ENCODE measurements around the gene POLR2L. TPM values are rescaled to one million over a fixed set of nuclear protein-coding genes. Genes with fewer than 3 reads are reported as not detected.

POLR2L gene
- total and polyA plus RNA-seq, 2 donors (not counting 1 experiment from before 2014, with no cell fraction given), result 44.4 to 80.8 TPM

DNA sequence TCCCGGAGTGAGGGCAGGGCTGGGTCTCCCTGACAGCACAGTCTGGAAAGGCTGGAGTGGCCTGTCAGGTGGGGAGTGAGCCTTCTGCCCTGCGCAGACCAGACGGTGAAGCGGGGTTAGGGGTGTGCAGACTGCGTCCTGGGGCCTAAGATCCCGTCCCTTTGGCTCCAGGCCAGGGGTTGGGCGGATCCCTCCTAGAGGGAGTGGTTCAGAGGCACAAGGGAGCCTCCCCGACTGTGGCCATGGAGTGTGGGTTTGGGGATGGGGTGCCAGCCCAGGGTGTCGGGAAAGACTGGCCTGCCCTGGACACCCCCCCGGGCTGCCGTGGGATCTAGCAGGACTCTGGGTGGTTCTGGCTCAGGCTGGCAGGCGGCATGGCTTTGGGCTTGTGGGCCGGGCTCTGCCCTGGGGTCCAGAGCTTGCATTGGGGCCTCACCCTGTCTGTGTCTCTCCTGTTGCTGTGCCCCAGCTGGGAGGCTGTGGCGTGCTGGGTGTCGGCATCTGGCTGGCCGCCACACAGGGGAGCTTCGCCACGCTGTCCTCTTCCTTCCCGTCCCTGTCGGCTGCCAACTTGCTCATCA lies 19.8 kb upstream of the POLR2L start:
- intact Hi-C loops (cut with micrococcal nuclease), result no loop called here
- no peak overlapping the region for H2AFZ ChIP-seq (ENCODE audit: insufficient read depth, low read depth, low read length, poor library complexity, severe bottlenecking)
- CTCF ChIA-PET, result no interaction called here
- H3K27me3 Mint-ChIP-seq, result no peaks in the 10 kb centered on the region
- H3K9ac ChIP-seq (ENCODE audit: low read length), result no peak overlapping the region
- ATAC-seq (ENCODE audit: low read depth), result no peak
- no peaks in the 10 kb centered on the region for H3K9me3 Mint-ChIP-seq (ENCODE audit: insufficient read depth)
- no peaks in the 10 kb centered on the region for H3K36me3 ChIP-seq (replicated peaks in 1 of 2; ENCODE audit: control extremely low read depth in 1 of 2, control insufficient read depth in 1 of 2, extremely low read depth in 1 of 2, insufficient read depth in 2 of 2, low read length in 1 of 2)
- no peaks in the 10 kb centered on the region for H3K4me1 ChIP-seq (ENCODE audit: control insufficient read depth in 2 of 2, insufficient read depth in 2 of 2, low read length in 2 of 2)
- DNase-seq, result no peak
- H3K27ac ChIP-seq (ENCODE audit: low read length in 2 of 2), result no peak overlapping the region
- no peak overlapping the region for H3K27ac Mint-ChIP-seq
- no peaks in the 10 kb centered on the region for H3K4me1 Mint-ChIP-seq
- no peaks in the 10 kb centered on the region for H4K20me1 ChIP-seq (ENCODE audit: control insufficient read depth, insufficient read depth, low read length, poor library complexity, severe bottlenecking)
- H3K27me3 ChIP-seq (replicated peaks in 1 of 4; ENCODE audit: control extremely low read depth in 1 of 4, control insufficient read depth in 3 of 4, insufficient read depth in 4 of 4, low read length in 3 of 4), result no peaks in the 10 kb centered on the region
- H3K79me2 ChIP-seq (ENCODE audit: control insufficient read depth, insufficient read depth, low read length), result no peaks in the 10 kb centered on the region
- POLR2A ChIA-PET, result no interaction called here
- H3K4me3 ChIP-seq (ENCODE audit: control extremely low read depth in 1 of 5, extremely low read depth in 1 of 5, insufficient read depth in 1 of 5, low read depth in 2 of 5, low read length in 4 of 5), result no peak overlapping the region
- TF ChIP-seq EZH2 (IDR thresholded peaks at IDR 0.05; ENCODE audit: borderline replicate concordance, insufficient read depth, low read depth, low read length, poor library complexity, severe bottlenecking), result no peak
- TF ChIP-seq CTCF (IDR thresholded peaks at IDR 0.05), result no peak
- 87% methylated on average over 20 of the region's 20 CpGs for WGBS (ENCODE audit: insufficient coverage)
- H3K4me2 ChIP-seq (replicated peaks; ENCODE audit: low read depth, low read length, poor library complexity, severe bottlenecking), result no peak overlapping the region
- no peak overlapping the region for H3K4me3 Mint-ChIP-seq
- no peaks in the 10 kb centered on the region for H3K9me3 ChIP-seq (ENCODE audit: control extremely low read depth in 1 of 3, control insufficient read depth in 2 of 3, insufficient read depth in 1 of 3, low read length in 2 of 3)

GRCh38 chr11:861105-861479 lies 18.8 kb upstream of the POLR2L start:
- no peaks in the 10 kb centered on the region for H3K27me3 Mint-ChIP-seq
- Histone ChIP-seq H3K4me1 (ENCODE audit: control insufficient read depth in 2 of 2, insufficient read depth in 2 of 2, low read length in 2 of 2) (no peaks in the 10 kb centered on the region), H3K36me3 (replicated peaks in 1 of 2; ENCODE audit: control extremely low read depth in 1 of 2, control insufficient read depth in 1 of 2, extremely low read depth in 1 of 2, insufficient read depth in 2 of 2, low read length in 1 of 2) (no peaks in the 10 kb centered on the region), H2AFZ (ENCODE audit: insufficient read depth, low read depth, low read length, poor library complexity, severe bottlenecking) (no peak overlapping the region), H3K27me3 (replicated peaks in 1 of 4; ENCODE audit: control extremely low read depth in 1 of 4, control insufficient read depth in 3 of 4, insufficient read depth in 4 of 4, low read length in 3 of 4) (no peaks in the 10 kb centered on the region), H3K9me3 (ENCODE audit: control extremely low read depth in 1 of 3, control insufficient read depth in 2 of 3, insufficient read depth in 1 of 3, low read length in 2 of 3) (no peaks in the 10 kb centered on the region), H3K9ac (ENCODE audit: low read length) (no peak overlapping the region), H3K4me2 (replicated peaks; ENCODE audit: low read depth, low read length, poor library complexity, severe bottlenecking) (no peak overlapping the region), H4K20me1 (ENCODE audit: control insufficient read depth, insufficient read depth, low read length, poor library complexity, severe bottlenecking) (no peaks in the 10 kb centered on the region), H3K27ac (ENCODE audit: low read length in 2 of 2) (no peak overlapping the region), H3K79me2 (ENCODE audit: control insufficient read depth, insufficient read depth, low read length) (no peaks in the 10 kb centered on the region), H3K4me3 (ENCODE audit: control extremely low read depth in 1 of 5, extremely low read depth in 1 of 5, insufficient read depth in 1 of 5, low read depth in 2 of 5, low read length in 4 of 5) (no peak overlapping the region)
- H3K4me3 Mint-ChIP-seq, result no peak overlapping the region
- POLR2A ChIA-PET, result no interaction called here
- DNase-seq (no peak), ATAC-seq (ENCODE audit: low read depth) (no peak)
- no peaks in the 10 kb centered on the region for H3K9me3 Mint-ChIP-seq (ENCODE audit: insufficient read depth)
- H3K4me1 Mint-ChIP-seq, result no peaks in the 10 kb centered on the region
- CTCF ChIA-PET, result no interaction called here
- no peak overlapping the region for H3K27ac Mint-ChIP-seq
- WGBS (ENCODE audit: insufficient coverage), result 92% methylated on average over 11 of the region's 14 CpGs
- intact Hi-C loops (cut with micrococcal nuclease), result no loop called here
- TF ChIP-seq CTCF (IDR thresholded peaks at IDR 0.05), result no peak
